GM12873 (cell line): ENCODE data around the gene ADAMTS15.

ENCODE experiments used
- CTCF ChIP-seq: IDR thresholded peaks from 2 replicates; pipeline ENCODE4 v1.5.1; 2012; ENCODE audit warnings: low read depth, mild to moderate bottlenecking, moderate library complexity, low read length, control low read depth; ENCODE audit not compliant: insufficient read depth; ENCODE audit errors: missing control alignments

Gene ADAMTS15

GRCh38 chr11:130448416-130449309 lies at the start of gene ADAMTS15:
Gene ADAMTS15 (plus strand): TSS chr11:130448645. CDS start chr11:130448974, 329 bp downstream.
- TF ChIP-seq CTCF = no peak

GRCh38 chr11:130399196-130399595 lies 49.2 kb upstream of the ADAMTS15 start:
- TF ChIP-seq CTCF = no peak

GRCh38 chr11:130400781-130401483 lies 47.5 kb upstream of the ADAMTS15 start:
- TF ChIP-seq CTCF = no peak

- no peak for TF ChIP-seq CTCF
Measured at GRCh38 chr11:130402570-130402969, 45.9 kb upstream of the ADAMTS15 start.

- TF ChIP-seq CTCF = no peak
Measured at GRCh38 chr11:130403271-130403804, 45.1 kb upstream of the ADAMTS15 start.

- no peak for TF ChIP-seq CTCF
Measured at GRCh38 chr11:130403967-130404366, 44.5 kb upstream of the ADAMTS15 start.

GRCh38 chr11:130404727-130405126 lies 43.7 kb upstream of the ADAMTS15 start:
- no peak for TF ChIP-seq CTCF
